Lower leg skin (tissue), 3 donors: ENCODE data around the gene SLC45A3.

ENCODE experiments used
- POLR2A ChIP-seq, 2 donors: fragments of 450-650 bp; IDR thresholded peaks; one replicate each; pipeline ENCODE4 v1.6.1; 2016 to 2017; ENCODE audit warnings: antibody characterized with exemption in 2 of 2, mild to moderate bottlenecking in 1 of 2, moderate library complexity in 1 of 2
- TF ChIP-seq, protein P1 (sequence below), 3 donors: fragments of 450-650 bp; IDR thresholded peaks; one replicate each; pipeline ENCODE4 v1.5.1; 2016; ENCODE audit warnings: antibody characterized with exemption in 3 of 3, mild to moderate bottlenecking in 3 of 3, moderate library complexity in 2 of 3

DNA sequence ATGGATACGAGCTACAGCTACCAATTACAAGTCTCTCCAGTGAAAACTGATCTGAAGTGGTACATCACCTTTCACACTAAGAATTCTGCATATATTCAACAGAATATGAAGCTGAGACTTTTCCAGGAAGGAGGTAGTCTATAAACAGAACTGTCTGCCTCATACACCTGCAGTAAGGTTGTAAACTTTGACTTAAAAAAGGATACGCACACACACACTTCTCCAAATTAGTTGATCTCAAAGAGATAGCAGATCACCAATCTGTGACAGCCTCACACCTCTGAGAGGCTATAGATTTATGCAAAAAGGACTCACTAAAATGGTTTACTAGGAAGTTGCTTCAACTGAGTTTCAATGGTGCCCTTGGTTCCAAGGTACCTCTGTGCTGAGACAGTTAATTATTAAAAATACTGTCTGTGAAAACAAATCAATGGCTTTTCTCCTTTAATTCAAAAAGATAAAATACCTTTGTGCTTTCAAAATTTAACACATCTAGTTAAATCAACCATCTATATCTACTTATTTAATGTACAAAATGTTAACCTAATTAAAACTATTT is 66.4 kb downstream of the SLC45A3 start:
- TF ChIP-seq, protein P1, sequence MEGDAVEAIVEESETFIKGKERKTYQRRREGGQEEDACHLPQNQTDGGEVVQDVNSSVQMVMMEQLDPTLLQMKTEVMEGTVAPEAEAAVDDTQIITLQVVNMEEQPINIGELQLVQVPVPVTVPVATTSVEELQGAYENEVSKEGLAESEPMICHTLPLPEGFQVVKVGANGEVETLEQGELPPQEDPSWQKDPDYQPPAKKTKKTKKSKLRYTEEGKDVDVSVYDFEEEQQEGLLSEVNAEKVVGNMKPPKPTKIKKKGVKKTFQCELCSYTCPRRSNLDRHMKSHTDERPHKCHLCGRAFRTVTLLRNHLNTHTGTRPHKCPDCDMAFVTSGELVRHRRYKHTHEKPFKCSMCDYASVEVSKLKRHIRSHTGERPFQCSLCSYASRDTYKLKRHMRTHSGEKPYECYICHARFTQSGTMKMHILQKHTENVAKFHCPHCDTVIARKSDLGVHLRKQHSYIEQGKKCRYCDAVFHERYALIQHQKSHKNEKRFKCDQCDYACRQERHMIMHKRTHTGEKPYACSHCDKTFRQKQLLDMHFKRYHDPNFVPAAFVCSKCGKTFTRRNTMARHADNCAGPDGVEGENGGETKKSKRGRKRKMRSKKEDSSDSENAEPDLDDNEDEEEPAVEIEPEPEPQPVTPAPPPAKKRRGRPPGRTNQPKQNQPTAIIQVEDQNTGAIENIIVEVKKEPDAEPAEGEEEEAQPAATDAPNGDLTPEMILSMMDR (IDR thresholded peaks at IDR 0.05) = no peak
- TF ChIP-seq POLR2A (IDR thresholded peaks at IDR 0.05) = no peak
